DMS114 treated with DMSO at 0.1 percent for 48 hours (cell line): ENCODE data around the gene ROCK2.
"Not testable (repeated sequence)": the region's sequence is repeated elsewhere in the genome, so short reads cannot be mapped to it uniquely, and the experiment has no call there.

ENCODE experiments used
- DNase-seq: peaks from one replicate; lab custom pipeline; 2025; ENCODE audit not compliant: unreplicated experiment; lab: John Stamatoyannopoulos, UW

ROCK2 gene

DNA sequence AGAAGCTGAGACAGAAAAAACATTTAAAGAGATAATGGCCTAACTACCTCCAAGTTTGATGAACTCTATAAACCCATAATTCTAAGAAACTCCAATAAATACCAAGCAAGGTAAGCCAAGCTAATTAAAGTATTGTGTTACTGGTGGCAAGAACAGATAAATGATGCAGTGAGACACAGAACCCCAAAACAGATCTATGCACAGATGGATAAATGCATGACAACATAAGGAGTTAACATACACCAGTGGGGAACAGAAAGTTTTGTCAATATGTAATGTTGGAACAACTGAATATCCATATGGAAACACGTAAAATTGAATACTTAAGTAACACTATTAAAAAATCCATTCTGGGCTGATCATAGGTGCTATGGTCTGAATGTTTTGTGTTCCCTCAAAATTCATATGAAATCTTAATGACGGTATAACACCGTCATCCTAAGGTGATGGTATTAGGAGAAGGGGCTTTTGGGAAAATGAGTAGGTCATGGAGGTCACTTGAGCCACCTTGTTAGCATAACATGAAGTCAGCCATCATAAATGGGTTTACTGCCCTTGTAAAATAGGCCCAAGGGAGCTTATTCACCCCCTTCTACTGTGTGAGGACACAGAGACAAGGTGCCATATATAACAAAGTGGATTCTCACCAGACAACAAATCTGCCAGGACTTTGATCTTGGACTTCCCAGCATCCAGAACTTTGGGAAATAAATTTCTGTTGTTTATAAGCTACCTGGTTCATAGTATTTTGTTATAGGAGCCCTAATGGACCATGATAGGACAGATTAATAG is 102.8 kb downstream of the ROCK2 start:
- no peak for DNase-seq

DNA sequence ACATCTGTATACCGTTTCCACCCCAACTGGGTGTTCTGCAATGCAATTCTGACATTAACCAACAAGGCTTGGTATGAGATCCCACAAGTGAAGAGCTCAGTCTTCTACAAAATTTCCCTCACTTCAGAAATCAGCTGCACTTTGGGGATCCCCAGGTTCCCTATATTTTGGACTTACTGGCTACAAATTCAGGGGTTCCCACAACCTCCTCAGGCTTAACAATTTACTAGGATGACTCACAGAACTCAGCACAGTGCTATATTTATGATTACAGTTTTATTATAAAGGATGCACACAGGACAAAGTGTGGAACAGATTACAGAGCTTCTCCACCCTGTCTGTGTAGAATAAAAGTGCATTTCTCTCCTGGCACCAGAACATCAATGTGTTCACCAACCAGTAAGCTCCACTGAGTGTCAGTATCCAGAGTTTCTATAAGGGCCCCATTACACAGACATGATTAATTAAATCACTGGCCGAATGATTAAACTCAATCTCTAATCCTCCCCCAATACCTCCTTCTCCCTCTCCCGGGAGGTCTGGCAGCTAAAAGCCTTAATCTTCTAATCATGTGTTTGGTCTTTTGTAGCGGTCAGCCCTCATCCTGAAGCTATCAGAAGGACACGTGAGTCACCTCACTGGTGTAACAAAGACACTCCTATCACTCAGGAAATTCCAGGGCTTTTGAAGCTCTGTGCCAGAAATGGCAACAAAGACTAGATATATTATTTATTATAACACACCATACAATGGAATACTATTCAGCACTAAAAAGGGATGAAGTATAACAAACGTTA is 104.6 kb downstream of the ROCK2 start:
- DNase-seq, result no peak

DNA sequence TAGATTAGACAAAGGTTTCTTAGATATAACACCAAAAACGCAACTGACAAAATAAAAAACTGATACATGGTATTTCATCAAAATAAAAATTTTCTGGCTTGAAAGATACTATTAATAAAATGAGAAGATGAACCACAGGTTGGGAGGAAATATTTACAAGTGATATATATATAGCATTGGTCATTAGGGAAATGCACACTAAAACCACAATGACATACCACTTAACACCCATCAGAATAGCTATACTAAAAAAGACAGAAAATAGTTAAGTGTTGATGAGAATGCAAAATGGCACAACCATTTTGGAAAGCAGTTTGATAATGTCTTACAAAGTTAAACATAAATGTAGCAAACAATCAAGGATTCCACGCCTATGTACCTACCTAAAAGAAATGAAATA is 105.3 kb downstream of the ROCK2 start:
- no peak for DNase-seq

DNA sequence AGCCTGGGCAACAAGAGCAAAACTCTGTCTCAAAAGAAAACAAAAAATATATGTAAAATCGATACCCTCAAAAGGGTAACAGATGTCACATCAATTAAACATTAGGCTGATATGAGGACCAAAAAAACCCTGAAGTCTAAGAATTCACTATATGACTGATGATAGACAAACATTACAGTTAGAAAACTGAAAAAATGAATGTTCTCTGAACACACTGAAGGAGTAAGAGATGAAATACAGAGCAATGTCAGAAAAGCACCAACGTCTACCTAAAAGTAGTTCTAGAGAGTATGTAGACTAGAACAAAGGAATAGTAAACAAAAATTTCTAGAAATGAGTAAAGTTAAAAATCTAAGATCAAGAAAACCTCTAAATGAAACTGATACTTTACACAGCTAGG is 107.3 kb downstream of the ROCK2 start:
- DNase-seq, result no peak

DNA sequence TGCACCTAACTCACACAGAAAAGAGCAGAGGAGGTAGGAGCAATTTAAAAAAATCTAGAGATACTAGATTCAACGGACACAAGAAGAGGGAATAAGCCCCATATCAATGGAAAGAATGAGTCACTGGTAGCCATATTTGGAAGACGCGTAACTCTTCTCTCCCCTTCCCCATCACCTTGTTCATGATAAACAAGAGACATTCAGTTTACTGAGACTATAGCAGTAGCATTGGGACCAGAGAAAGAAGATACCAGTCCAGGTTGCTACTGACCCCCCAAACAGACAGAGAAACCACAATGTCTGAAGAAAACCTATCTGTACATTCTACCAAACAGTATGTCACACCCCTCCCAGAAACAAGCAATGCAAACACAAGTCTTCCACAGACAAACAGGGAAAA is 108.1 kb downstream of the ROCK2 start:
- no peak for DNase-seq

DNA sequence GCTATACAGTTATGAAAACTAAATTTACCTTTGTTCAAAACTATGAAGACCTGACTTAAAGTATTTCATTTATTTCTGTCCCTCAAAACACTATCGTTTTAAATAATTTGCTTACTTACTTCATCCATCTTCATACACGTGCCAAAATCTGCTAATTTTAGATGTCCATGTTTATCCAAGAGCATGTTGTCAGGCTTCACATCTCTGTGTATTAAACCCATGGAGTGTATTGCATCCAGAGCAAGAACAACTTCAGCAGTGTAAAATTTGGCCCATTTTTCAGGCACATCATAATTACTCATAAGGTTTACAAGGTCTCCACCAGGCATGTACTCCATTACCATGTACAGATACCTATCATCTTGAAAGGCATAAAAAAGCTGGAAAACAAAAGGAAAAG is 108.9 kb downstream of the ROCK2 start:
- no peak for DNase-seq

DNA sequence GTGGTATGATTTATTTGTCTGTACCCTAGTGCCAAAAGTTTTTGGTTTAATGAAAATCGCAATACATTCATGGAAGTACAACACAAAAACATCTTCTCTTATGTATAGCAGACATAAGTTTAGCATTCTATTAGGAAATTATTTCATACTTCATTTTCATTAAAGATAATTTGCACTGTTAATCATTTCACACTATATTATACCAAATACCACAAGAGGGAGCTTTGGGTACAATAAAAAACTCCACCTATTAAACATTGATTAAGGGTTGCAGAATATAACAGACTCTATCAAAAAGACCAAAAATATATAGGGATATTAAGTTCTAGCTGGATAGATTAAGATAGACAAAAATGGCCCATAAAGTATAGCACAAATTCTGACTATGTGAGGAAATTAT is 110.1 kb downstream of the ROCK2 start:
- no peak for DNase-seq

DNA sequence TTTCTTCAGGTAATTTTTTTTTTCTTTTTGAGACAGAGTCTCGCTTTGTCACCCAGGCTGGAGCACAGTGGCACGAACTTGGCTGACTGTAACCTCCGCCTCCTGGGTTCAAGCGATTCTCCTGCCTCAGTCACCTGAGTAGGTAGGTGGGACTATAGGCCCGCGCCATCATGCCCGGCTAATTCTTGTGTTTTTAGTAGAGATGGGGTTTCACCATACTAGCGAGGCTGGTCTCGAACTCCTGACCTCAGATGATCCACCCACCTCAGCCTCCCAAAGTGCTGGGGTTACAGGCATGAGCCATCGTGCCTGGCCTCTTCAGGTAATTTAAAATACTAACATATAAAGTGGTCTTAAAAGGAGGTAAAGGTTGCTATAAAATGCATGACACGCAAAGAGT is 113.2 kb downstream of the ROCK2 start:
- DNase-seq, result not testable (repeated sequence)

DNA sequence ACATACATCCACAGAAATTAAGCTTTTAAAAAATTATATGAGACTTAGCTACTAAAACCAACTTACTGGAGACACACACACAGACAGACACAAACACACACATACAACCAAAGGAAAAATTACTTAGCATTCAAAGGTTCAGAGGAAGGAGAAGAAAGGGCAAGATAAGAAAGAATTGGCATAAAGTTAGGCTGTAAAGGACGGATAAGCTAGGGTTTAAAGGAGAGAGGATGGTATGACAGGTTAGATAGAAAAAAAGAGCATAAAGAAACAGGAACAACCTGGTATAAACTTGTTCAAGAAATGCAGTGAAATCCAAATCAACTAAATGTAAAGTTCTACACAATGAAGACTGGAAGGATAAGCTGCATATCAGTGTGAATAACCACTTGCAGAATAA is 115.7 kb downstream of the ROCK2 start:
- DNase-seq, result no peak

DNA sequence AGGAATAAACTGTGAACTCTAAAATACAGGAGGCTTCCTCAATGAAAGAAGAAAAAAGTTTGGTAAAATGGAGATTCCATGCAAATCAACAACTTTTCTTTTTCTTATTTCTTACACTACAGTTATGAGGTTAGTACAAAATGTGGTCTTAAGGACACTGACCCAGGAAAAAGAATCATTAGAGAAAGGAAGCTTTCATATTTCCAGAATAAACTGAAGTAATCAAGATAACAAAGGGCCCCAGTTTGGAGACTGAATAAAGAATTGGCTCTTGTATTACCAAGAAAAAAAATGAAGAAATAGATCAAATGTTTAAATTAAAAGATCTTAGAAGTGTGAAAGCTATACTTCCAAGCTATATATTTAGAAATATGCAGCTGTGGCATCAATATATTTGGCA is 116.8 kb downstream of the ROCK2 start:
- DNase-seq, result no peak

DNA sequence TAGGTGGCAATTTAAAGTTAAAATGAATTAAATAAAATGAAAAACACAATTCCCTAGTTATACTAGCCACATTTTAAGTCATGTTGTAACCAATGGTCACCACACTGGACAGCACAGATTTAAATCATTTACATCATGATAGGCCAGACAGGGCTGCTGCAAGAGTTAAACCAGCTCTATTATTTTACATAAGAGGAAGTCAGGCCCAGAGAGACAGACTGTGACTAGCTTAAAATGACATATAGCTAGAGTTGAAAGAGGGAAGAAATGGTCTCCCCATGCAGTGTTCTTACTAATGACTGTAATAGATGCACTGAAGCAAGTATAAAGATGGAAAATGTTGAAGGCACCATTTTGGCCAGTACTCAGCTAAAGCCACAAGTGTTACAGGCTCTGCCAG is 119.5 kb downstream of the ROCK2 start:
- DNase-seq, result no peak

DNA sequence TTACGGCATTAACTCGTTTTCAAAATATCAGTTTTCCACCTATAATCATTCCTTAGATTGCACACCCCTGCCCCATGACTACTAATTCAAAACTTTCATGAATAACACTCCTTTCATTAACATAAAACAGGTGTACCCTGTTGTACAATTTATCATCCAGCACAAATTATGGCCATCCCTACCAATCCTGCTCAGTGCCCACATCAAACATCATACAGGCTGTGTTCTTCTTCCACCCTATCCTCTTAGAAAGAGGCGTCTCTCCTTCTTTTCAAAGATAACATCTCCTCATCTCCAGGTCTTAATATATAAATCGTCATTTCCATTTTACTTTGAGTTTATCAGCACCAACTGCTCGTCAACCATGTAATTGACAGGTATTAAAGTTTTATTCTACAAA is 121.6 kb downstream of the ROCK2 start:
- DNase-seq, result no peak

DNA sequence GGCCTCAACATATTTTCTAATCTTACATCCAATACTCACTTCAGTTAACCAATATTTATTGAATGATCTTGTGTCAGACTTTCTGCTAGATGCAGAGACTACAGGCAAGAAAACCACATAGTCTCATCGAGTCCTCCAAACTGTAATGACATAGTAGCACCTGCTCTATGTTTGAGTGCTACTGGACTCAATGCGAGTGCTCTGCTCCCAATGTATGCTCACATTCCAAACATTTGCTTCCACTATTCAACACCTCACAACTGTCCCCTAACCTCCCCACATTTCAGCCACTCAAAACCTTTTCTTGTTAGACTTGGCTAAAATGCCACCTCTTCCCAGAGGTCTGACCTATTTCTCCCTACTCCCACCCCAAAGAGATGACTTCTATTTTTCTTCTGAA is 124.0 kb downstream of the ROCK2 start:
- no peak for DNase-seq

DNA sequence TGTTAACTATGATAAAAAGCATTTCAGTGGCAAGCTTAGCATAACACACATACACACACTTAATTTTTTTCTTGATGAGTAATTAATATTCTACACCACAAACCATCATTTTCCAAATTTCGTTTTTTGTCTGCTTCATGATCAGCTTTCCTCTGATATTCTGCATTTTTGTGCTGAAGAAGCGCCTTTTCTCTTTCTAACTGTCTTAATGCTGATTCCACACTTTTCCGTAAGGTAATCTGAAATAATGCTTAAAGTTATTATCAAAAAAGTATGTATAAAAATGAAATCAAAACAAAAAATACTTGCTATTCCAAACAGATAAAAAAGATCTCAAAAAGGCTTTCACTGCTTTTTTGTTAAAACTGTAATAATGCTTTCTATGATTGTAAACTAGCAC is 129.0 kb downstream of the ROCK2 start:
- DNase-seq, result no peak

DNA sequence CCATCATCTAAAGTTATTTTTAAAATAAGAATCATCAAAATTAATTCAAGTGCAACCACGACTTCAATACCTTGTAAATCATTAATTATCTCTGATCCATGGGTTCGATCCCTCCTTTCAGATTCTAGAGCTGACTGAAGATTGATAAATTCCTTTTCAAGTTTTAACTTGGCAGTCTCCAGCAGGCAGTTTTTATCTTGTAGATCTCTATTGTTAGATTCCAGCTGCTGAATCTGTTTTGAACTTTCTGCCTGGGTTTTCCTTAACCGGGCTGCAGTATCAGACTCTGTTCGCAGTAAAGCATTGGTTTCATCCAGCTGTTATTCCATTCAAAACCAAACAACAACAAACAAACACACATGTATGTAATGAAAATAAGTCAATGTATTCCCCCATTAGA is 129.7 kb downstream of the ROCK2 start:
- DNase-seq, result no peak

DNA sequence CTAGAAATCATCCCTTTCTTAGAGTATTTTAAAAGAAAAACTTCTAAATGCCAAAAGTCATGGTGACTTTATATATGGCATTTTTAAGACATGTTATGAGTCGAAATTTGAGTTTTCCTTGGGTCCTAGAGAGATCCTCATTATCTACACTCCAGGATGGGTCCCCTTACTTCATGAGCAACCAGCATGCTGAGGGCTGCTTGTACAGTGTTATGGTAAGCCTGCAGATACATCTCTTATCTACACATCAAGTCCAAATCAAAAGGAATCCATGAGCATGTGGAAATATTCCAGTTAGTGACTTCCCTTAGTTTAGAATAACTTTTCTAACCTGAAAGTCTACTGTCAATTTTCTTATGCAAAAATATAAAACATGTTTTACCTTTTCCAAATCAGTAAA is 130.5 kb downstream of the ROCK2 start:
- no peak for DNase-seq

DNA sequence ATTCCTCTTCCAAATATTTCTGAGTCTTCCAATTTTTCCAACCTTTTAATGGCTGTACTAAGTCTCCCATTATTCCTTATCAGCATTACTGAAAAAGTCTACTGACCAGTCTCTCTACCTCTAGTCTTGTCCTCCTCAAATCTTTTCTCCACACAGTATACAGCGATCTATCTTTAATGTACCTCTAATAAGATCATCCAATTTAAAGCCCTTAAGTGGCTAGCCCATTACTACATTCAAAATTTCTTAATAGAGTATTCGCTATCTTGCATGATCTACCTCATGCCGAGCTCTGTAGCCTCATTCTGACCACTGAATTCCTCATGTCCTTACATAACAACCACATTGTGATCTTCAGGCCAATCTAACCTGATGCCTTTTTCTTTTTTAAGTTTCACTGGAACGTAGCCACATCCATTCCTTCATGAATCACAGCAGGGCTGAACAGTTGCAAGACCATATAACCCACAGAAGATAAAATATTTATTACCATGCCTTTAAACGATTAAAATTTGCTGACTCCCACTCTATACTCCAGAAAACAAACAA is 131.3 kb downstream of the ROCK2 start:
- DNase-seq, result no peak

DNA sequence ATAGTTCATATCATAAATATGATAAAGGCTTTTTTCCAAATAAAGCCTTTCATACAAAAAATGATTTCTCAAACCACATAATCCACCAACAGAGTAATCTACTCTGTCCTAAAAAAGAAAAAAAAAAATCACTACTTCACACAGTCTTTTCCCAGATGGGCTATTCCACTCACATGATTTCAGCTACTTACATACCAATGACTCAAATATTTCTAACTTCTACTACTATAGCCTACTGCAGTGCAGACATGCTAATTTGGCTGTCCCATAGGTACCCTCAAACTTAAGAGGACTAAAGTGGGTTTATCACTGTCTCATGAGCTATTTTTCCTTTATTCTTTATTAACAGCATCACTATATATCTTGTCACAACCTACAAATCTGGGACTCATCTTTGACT is 131.8 kb downstream of the ROCK2 start:
- DNase-seq, result no peak

DNA sequence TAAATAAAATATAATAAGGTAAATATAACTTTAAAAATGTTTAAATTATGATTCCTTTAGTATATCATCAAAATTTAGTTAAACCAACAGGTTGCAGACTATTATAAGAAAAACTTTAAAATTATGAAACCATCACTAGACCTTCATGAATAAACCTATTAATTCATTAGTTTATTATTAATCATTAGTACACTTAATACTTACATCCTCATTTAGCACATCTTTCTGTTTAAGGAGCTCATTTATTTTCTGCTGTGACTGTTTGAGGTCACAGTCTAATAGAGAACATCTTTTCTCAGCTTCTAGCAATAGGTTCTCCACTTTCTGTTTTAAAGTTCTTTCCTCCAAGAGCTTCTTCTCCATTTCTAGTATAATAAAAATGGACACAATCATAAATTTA is 136.4 kb downstream of the ROCK2 start:
- no peak for DNase-seq

DNA sequence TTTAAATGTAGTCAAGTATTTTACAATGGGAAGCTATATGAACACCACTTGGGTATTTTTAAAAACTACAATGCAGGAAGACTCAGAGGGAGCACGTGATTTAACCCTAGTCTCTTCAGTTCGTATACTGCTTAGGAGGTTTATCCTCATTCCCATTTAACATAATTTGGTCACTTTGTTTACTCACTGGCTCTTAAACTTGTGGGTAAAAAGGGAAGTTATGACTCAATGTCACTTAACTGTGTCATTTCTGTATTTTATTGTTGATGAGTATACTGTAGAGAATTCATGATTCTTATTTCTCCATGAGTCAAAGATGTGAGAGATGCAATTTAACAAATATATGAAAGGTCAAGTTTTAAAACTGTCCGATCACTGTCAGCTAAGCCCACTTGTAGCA is 141.0 kb downstream of the ROCK2 start:
- no peak for DNase-seq

DNA sequence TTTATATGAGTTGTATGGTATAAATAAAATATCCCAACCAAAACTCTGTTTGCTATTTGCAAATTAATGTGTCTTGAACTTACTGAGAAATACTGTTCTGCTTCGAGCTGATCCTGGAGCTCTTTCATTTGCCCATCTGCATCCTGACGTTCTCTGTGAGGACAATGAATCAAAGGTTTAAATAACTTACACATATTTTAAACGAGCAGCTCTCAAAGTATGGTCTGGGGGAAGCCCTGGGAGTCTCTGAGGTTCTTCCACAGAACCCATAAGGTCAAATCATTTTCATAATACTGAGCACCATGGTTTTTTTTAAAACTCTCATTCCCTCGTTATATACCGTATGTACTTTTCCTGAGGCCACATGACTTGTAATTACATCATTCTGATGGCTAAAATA is 142.5 kb downstream of the ROCK2 start:
- no peak for DNase-seq

DNA sequence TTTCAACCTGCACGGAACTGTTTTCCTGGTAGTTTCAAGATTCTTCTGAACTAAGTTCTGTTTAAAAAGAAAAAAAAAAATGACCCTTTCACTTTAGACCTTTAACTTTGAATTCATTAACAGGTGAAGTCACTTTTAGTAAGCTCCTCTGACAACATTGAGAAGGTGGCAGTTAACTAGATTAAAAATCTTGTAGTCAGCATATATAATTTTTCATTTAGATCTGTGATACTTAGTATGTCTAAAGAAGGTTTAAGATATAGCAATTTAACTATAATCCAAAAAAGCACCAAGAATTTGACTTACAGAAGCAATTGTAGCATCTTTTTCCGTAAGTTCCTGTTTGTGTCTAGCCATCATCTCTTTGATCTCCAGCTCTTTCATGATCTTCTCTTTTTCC is 143.8 kb downstream of the ROCK2 start:
- DNase-seq, result no peak
